Fibroblast of skin of scalp (primary cell): Measurements from ENCODE around the gene PROS1.
"Not testable (repeated sequence)": the region's sequence is repeated elsewhere in the genome, so short reads cannot be mapped to it uniquely, and the experiment has no call there.

Source experiments
- DNase-seq: peaks from one replicate; pipeline ENCODE4 v3.0.0-alpha.2; 2013

The PROS1 gene

GRCh38 chr3:93873412-93873811, 100.3 kb downstream of the PROS1 start:
- DNase-seq = not testable (repeated sequence)

GRCh38 chr3:93867425-93867824, 106.3 kb downstream of the PROS1 start:
- no peak for DNase-seq

GRCh38 chr3:93861017-93861416, 112.7 kb downstream of the PROS1 start:
- no peak for DNase-seq

- DNase-seq = no peak
Observed at GRCh38 chr3:93855401-93855800, 118.3 kb downstream of the PROS1 start.

GRCh38 chr3:93852228-93852627, 121.5 kb downstream of the PROS1 start:
- not testable (repeated sequence) for DNase-seq

GRCh38 chr3:93843981-93844380, 129.7 kb downstream of the PROS1 start:
- DNase-seq = peak; percentile 67

GRCh38 chr3:93839193-93839592, 134.5 kb downstream of the PROS1 start:
- not testable (repeated sequence) for DNase-seq
